NCI-H2196 treated with DMSO at 0.1 percent for 48 hours (cell line): ENCODE measurements around the gene CLDN34.

Experiments
- DNase-seq: peaks from one replicate; lab custom pipeline; 2025; ENCODE audit not compliant: unreplicated experiment; lab: John Stamatoyannopoulos, UW

The CLDN34 gene

GRCh38 chrX:10015723-10016518 is 48.8 kb downstream of the CLDN34 start:
- no peak for DNase-seq

- no peak for DNase-seq
Measured at GRCh38 chrX:10016519-10017132, 49.5 kb downstream of the CLDN34 start.

- no peak for DNase-seq
Measured at GRCh38 chrX:10017872-10018271, 50.7 kb downstream of the CLDN34 start.
